Trophoblast cell (in vitro differentiated cells and primary cell): Measurements from ENCODE around the gene TAGLN2.
"Not testable (repeated sequence)": the region's sequence is repeated elsewhere in the genome, so short reads cannot be mapped to it uniquely, and the experiment has no call there.

Experiments used
- DNase-seq, 2 donors: peaks; one replicate each; pipeline ENCODE4 v3.0.0-alpha.2; 2016
- H2AFZ ChIP-seq: 2 replicates; pipeline ENCODE4 v1.6.1; 2013; ENCODE audit warnings: low read length, moderate library complexity, mild to moderate bottlenecking; ENCODE audit not compliant: insufficient read depth, poor library complexity
- H2AK5ac ChIP-seq: 2 replicates; pipeline ENCODE4 v1.6.1; 2013; ENCODE audit warnings: mild to moderate bottlenecking, low read length
- H2BK120ac ChIP-seq: 2 replicates; pipeline ENCODE4 v1.6.1; 2013; ENCODE audit warnings: low read length, mild to moderate bottlenecking, moderate library complexity; ENCODE audit not compliant: insufficient read depth, poor library complexity
- H2BK12ac ChIP-seq: 2 replicates; pipeline ENCODE4 v1.6.1; 2013; ENCODE audit warnings: mild to moderate bottlenecking, low read length, moderate library complexity
- H2BK5ac ChIP-seq: 2 replicates; pipeline ENCODE4 v1.6.1; 2013; ENCODE audit warnings: low read length, low read depth, moderate library complexity, mild to moderate bottlenecking; ENCODE audit not compliant: poor library complexity
- H3K14ac ChIP-seq: 2 replicates; pipeline ENCODE4 v1.6.1; 2013; ENCODE audit warnings: mild to moderate bottlenecking, low read length
- H3K18ac ChIP-seq: 2 replicates; pipeline ENCODE4 v1.6.1; 2013; ENCODE audit warnings: mild to moderate bottlenecking, low read length
- H3K23ac ChIP-seq: 2 replicates; pipeline ENCODE4 v1.6.1; 2013; ENCODE audit warnings: low read length
- H3K27ac ChIP-seq: 2 replicates; pipeline ENCODE4 v1.5.1; 2013; ENCODE audit warnings: low read depth, mild to moderate bottlenecking, inconsistent platforms, low read length, moderate library complexity
- H3K27me3 ChIP-seq: 2 replicates; pipeline ENCODE4 v1.6.1; 2013; ENCODE audit warnings: inconsistent platforms, mild to moderate bottlenecking, low read length, moderate library complexity; ENCODE audit not compliant: insufficient read depth
- H3K36me3 ChIP-seq, 2 experiments: 1 replicate in 1 of 2; 2 replicates in 1 of 2; pipeline ENCODE4 v1.6.1; 2013; ENCODE audit warnings: low read length in 2 of 2, mild to moderate bottlenecking in 2 of 2, moderate library complexity in 1 of 2; ENCODE audit not compliant: insufficient read depth in 2 of 2, control insufficient read depth in 1 of 2
- H3K4ac ChIP-seq: 2 replicates; pipeline ENCODE4 v1.6.1; 2013; ENCODE audit warnings: low read depth, mild to moderate bottlenecking, low read length, moderate library complexity
- H3K4me1 ChIP-seq, 2 experiments: 1 replicate in 1 of 2; 2 replicates in 1 of 2; pipeline ENCODE4 v1.6.1; 2013; ENCODE audit warnings: low read length in 2 of 2, mild to moderate bottlenecking in 2 of 2, moderate library complexity in 1 of 2; ENCODE audit not compliant: insufficient read depth in 2 of 2, control insufficient read depth in 1 of 2
- H3K4me2 ChIP-seq: 2 replicates; pipeline ENCODE4 v1.6.1; 2013; ENCODE audit warnings: inconsistent platforms, mild to moderate bottlenecking, low read length, moderate library complexity
- H3K4me3 ChIP-seq: 2 replicates; pipeline ENCODE4 v1.5.1; 2013; ENCODE audit warnings: mild to moderate bottlenecking, low read depth, low read length, inconsistent platforms
- H3K79me1 ChIP-seq: one replicate; pipeline ENCODE4 v1.6.1; 2013; ENCODE audit warnings: low read length
- H3K79me2 ChIP-seq: 2 replicates; pipeline ENCODE4 v1.6.1; 2013; ENCODE audit warnings: low read length, mild to moderate bottlenecking; ENCODE audit not compliant: control insufficient read depth, insufficient read depth, poor library complexity
- H3K9ac ChIP-seq: 2 replicates; pipeline ENCODE4 v1.6.1; 2013; ENCODE audit warnings: mild to moderate bottlenecking, low read length
- H3K9me3 ChIP-seq: 2 replicates; pipeline ENCODE4 v1.6.1; 2013; ENCODE audit warnings: low read depth, mild to moderate bottlenecking, control low read depth, inconsistent platforms, low read length; ENCODE audit not compliant: insufficient read depth
- H4K12ac ChIP-seq: 2 replicates; pipeline ENCODE4 v1.6.1; 2013; ENCODE audit warnings: low read depth, mild to moderate bottlenecking, low read length, moderate library complexity
- H4K8ac ChIP-seq: 2 replicates; pipeline ENCODE4 v1.6.1; 2013; ENCODE audit warnings: low read depth, mild to moderate bottlenecking, low read length, moderate library complexity
- H4K91ac ChIP-seq: one replicate; pipeline ENCODE4 v1.6.1; 2013; ENCODE audit warnings: low read depth, mild to moderate bottlenecking, low read length, moderate library complexity
- WGBS: extraction: QIAGEN DNeasy Blood & Tissue Kit; methylation state at CpG from one replicate; pipeline ENCODE4 v1.1.7; 2013; ENCODE audit warnings: missing lambda C conversion rate; ENCODE audit not compliant: insufficient read length, insufficient coverage; ENCODE audit errors: extremely low coverage; 5-methylcytosine and 5-hydroxymethylcytosine counted together

TAGLN2 gene

GRCh38 chr1:159899634-159900033 is 25.7 kb downstream of the TAGLN2 start:
- not testable (repeated sequence) for H3K9ac ChIP-seq, H4K12ac ChIP-seq, H3K36me3 ChIP-seq, H3K9me3 ChIP-seq, DNase-seq, H3K79me2 ChIP-seq, H2AK5ac ChIP-seq, H3K23ac ChIP-seq, H3K27me3 ChIP-seq, H3K4me3 ChIP-seq
- peaks cover 14 to 22% of the 10 kb centered on the region in 2 experiments for H3K4me1 ChIP-seq
- peak overlapping the region; percentile 46 for H2BK12ac ChIP-seq
- H2BK120ac ChIP-seq, result peak overlapping the region; percentile 16
- H2BK5ac ChIP-seq, result peak overlapping the region; percentile 34
- peak overlapping the region; percentile 8 for H3K18ac ChIP-seq
- peak overlapping the region; percentile 43 for H3K4me2 ChIP-seq
- H4K8ac ChIP-seq, result peak overlapping the region; percentile 3
- H3K79me1 ChIP-seq, result peaks cover 21% of the 10 kb centered on the region
- peak overlapping the region; percentile 6 for H2AFZ ChIP-seq
- H4K91ac ChIP-seq, result peak overlapping the region; percentile 36
- H3K27ac ChIP-seq, result peak overlapping the region; percentile 88
- no CpG with 5 or more reads among the region's 15 CpGs for WGBS
- H3K4ac ChIP-seq, result peak overlapping the region; percentile 5
- H3K14ac ChIP-seq, result peak overlapping the region; percentile 38

GRCh38 chr1:159898527-159898926 is 26.8 kb downstream of the TAGLN2 start:
- no peak overlapping the region for H3K27ac ChIP-seq
- H3K23ac ChIP-seq, result no peak overlapping the region
- H3K79me2 ChIP-seq, result no peaks in the 10 kb centered on the region
- H3K18ac ChIP-seq, result no peak overlapping the region
- DNase-seq, result no peak
- H2AFZ ChIP-seq, result no peak overlapping the region
- no peak overlapping the region for H2AK5ac ChIP-seq
- H3K9me3 ChIP-seq, result no peaks in the 10 kb centered on the region
- no peak overlapping the region for H2BK120ac ChIP-seq
- no peak overlapping the region for H4K91ac ChIP-seq
- H4K8ac ChIP-seq, result no peak overlapping the region
- no CpG with 5 or more reads among the region's 3 CpGs for WGBS
- no peak overlapping the region for H2BK12ac ChIP-seq
- no peaks in the 10 kb centered on the region for H3K36me3 ChIP-seq
- no peak overlapping the region for H3K14ac ChIP-seq
- no peak overlapping the region for H4K12ac ChIP-seq
- peaks cover 21% of the 10 kb centered on the region for H3K79me1 ChIP-seq
- H3K27me3 ChIP-seq, result no peaks in the 10 kb centered on the region
- no peak overlapping the region for H3K4ac ChIP-seq
- H3K4me3 ChIP-seq, result no peak overlapping the region
- H3K4me1 ChIP-seq, result peaks cover 14 to 22% of the 10 kb centered on the region in 2 experiments
- H3K4me2 ChIP-seq, result no peak overlapping the region
- no peak overlapping the region for H3K9ac ChIP-seq
- no peak overlapping the region for H2BK5ac ChIP-seq

- no CpG with 5 or more reads among the region's 3 CpGs for WGBS
- no peak overlapping the region for H3K4me3 ChIP-seq
These were observed 27.3 kb downstream of the TAGLN2 start for GRCh38 chr1:159897962-159898361.

GRCh38 chr1:159896546-159896930 is 28.8 kb downstream of the TAGLN2 start:
- no peak for DNase-seq
- H3K27ac ChIP-seq, result no peak overlapping the region
- H3K4me1 ChIP-seq, result peaks cover 11 to 22% of the 10 kb centered on the region in 2 experiments
- H3K36me3 ChIP-seq, result no peaks in the 10 kb centered on the region
- no peak overlapping the region for H3K4me3 ChIP-seq
- H2BK12ac ChIP-seq, result no peak overlapping the region
- no peak overlapping the region for H3K4ac ChIP-seq
- no peak overlapping the region for H4K12ac ChIP-seq
- no peak overlapping the region for H2AFZ ChIP-seq
- H3K9ac ChIP-seq, result no peak overlapping the region
- no peak overlapping the region for H4K91ac ChIP-seq
- H2AK5ac ChIP-seq, result no peak overlapping the region
- no peak overlapping the region for H2BK120ac ChIP-seq
- no CpG with 5 or more reads among the region's 3 CpGs for WGBS
- H3K27me3 ChIP-seq, result no peaks in the 10 kb centered on the region
- H3K23ac ChIP-seq, result no peak overlapping the region
- no peak overlapping the region for H3K4me2 ChIP-seq
- no peaks in the 10 kb centered on the region for H3K9me3 ChIP-seq
- H3K18ac ChIP-seq, result no peak overlapping the region
- H2BK5ac ChIP-seq, result no peak overlapping the region
- H4K8ac ChIP-seq, result no peak overlapping the region
- H3K79me1 ChIP-seq, result peaks cover 20% of the 10 kb centered on the region
- no peak overlapping the region for H3K14ac ChIP-seq
- no peaks in the 10 kb centered on the region for H3K79me2 ChIP-seq

More at GRCh38 chr1:159897962-159898361, 27.3 kb downstream of the TAGLN2 start:
- Histone ChIP-seq H4K12ac (no peak overlapping the region), H3K79me1 (peaks cover 23% of the 10 kb centered on the region), H3K9ac (no peak overlapping the region), H2AK5ac (no peak overlapping the region), H3K36me3 (no peaks in the 10 kb centered on the region), H2AFZ (no peak overlapping the region), H3K27me3 (no peaks in the 10 kb centered on the region), H3K27ac (no peak overlapping the region), H3K14ac (no peak overlapping the region), H4K91ac (no peak overlapping the region), H3K4me2 (no peak overlapping the region), H3K4ac (no peak overlapping the region), H3K18ac (no peak overlapping the region), H2BK5ac (no peak overlapping the region), H3K9me3 (no peaks in the 10 kb centered on the region), H2BK12ac (no peak overlapping the region), H4K8ac (no peak overlapping the region), H3K4me1 (peaks cover 14 to 22% of the 10 kb centered on the region in 2 experiments), H3K23ac (no peak overlapping the region), H3K79me2 (no peaks in the 10 kb centered on the region), H2BK120ac (no peak overlapping the region)
- DNase-seq, result peak in 1 of 2 donors; percentile 26
